ENCODE measurements around the gene SRPX. TPM values are rescaled to one million over a fixed set of nuclear protein-coding genes. Genes with fewer than 3 reads are reported as not detected.

The SRPX gene
- total RNA-seq, 1 experiment from 2014 or later = 0.23 TPM

DNA sequence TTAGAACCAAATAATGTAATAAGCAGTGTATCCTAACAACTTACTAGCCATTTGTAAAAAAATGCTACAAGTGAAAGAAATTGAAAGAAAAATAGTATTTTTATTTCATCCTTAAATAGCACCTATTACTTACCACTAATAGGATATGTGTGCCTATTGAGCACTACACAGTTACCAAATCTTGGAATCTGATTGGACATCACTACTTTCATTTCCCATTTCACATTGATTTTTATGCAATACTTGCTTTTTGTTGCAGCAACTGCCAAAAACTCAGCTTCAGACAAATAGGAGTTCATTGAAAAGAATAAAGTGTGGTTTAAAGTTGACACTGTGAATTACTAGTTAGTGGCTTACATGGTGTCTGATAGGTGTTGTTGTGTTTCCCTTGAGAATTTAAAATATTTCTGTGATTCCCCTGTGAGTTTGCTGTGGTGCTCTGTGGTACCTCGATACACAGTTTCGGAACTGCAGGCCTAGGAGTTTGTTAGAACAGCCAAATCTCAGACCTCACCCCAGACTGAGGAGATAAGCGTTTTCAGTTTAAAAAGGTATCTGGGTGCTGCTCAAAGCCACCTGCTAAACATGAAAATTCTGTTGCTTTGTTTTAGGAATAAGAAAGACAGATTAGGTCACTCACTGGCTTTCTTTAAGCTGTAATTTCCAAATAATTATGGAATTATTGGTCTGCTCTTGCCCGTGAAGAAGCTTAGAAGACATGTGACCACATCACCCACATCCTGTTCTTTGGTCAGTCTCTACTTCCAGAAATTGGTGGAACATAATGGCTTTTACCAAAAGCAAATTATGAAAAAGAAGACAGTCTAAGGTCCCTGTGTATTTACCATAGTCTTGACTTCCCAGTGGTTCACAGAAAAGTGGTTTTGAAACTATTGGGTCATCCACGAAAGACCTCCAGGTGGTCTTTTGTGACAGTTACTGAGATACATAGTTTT lies 116.5 kb downstream of the SRPX start:
- no peaks in the 10 kb centered on the region for H3K9me3 ChIP-seq (ENCODE audit: control insufficient read depth, insufficient read depth, low read depth, low read length)
- H3K4me3 ChIP-seq (ENCODE audit: low read depth in 2 of 2, low read length in 2 of 2) = no peak overlapping the region
- intact Hi-C loops (cut with micrococcal nuclease; ENCODE audit: unreplicated experiment) (no loop called here), in situ Hi-C loops (cut with HindIII; ENCODE audit: low pct_unique_long_range_greater_than_20kb, low sequenced_read_pairs) (no loop called here)
- no peaks in the 10 kb centered on the region for H3K4me1 ChIP-seq (ENCODE audit: control insufficient read depth, insufficient read depth, low read length)
- ATAC-seq = no peak
- no peaks in the 10 kb centered on the region for H3K27me3 ChIP-seq (ENCODE audit: control insufficient read depth, insufficient read depth, low read length)
- BruUV-seq (replicated peaks) = no TSS peak
- no peaks in the 10 kb centered on the region for H3K36me3 ChIP-seq (ENCODE audit: control insufficient read depth, insufficient read depth, low read length)
- POLR2A ChIA-PET = no interaction called here
- CTCF ChIA-PET = no interaction called here
- no peak overlapping the region for H3K27ac ChIP-seq (ENCODE audit: low read length)
- TF ChIP-seq TCF7L2 (IDR thresholded peaks at IDR 0.05; ENCODE audit: low read depth, low read length) = no peak
- TF ChIP-seq, protein P1, sequence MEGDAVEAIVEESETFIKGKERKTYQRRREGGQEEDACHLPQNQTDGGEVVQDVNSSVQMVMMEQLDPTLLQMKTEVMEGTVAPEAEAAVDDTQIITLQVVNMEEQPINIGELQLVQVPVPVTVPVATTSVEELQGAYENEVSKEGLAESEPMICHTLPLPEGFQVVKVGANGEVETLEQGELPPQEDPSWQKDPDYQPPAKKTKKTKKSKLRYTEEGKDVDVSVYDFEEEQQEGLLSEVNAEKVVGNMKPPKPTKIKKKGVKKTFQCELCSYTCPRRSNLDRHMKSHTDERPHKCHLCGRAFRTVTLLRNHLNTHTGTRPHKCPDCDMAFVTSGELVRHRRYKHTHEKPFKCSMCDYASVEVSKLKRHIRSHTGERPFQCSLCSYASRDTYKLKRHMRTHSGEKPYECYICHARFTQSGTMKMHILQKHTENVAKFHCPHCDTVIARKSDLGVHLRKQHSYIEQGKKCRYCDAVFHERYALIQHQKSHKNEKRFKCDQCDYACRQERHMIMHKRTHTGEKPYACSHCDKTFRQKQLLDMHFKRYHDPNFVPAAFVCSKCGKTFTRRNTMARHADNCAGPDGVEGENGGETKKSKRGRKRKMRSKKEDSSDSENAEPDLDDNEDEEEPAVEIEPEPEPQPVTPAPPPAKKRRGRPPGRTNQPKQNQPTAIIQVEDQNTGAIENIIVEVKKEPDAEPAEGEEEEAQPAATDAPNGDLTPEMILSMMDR (IDR thresholded peaks at IDR 0.05) = no peak
- TF ChIP-seq SIN3A (IDR thresholded peaks at IDR 0.05; ENCODE audit: borderline replicate concordance, insufficient read depth, low read depth, low read length) = no peak
- TF ChIP-seq, protein P2, sequence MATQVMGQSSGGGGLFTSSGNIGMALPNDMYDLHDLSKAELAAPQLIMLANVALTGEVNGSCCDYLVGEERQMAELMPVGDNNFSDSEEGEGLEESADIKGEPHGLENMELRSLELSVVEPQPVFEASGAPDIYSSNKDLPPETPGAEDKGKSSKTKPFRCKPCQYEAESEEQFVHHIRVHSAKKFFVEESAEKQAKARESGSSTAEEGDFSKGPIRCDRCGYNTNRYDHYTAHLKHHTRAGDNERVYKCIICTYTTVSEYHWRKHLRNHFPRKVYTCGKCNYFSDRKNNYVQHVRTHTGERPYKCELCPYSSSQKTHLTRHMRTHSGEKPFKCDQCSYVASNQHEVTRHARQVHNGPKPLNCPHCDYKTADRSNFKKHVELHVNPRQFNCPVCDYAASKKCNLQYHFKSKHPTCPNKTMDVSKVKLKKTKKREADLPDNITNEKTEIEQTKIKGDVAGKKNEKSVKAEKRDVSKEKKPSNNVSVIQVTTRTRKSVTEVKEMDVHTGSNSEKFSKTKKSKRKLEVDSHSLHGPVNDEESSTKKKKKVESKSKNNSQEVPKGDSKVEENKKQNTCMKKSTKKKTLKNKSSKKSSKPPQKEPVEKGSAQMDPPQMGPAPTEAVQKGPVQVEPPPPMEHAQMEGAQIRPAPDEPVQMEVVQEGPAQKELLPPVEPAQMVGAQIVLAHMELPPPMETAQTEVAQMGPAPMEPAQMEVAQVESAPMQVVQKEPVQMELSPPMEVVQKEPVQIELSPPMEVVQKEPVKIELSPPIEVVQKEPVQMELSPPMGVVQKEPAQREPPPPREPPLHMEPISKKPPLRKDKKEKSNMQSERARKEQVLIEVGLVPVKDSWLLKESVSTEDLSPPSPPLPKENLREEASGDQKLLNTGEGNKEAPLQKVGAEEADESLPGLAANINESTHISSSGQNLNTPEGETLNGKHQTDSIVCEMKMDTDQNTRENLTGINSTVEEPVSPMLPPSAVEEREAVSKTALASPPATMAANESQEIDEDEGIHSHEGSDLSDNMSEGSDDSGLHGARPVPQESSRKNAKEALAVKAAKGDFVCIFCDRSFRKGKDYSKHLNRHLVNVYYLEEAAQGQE (IDR thresholded peaks at IDR 0.05; ENCODE audit: insufficient read depth in 1 of 2, low read depth in 2 of 2, low read length in 1 of 2) = no peak
- no peak for TF ChIP-seq POLR2AphosphoS5 (IDR thresholded peaks at IDR 0.05; ENCODE audit: low read depth, low read length)
- DNase-seq (ENCODE audit: low read depth, low spot score) = no peak

- POLR2A ChIA-PET = no interaction called here
- BruUV-seq (replicated peaks) = no TSS peak
- in situ Hi-C loops (cut with HindIII; ENCODE audit: low pct_unique_long_range_greater_than_20kb, low sequenced_read_pairs) = no loop called here
- Histone ChIP-seq H3K27me3 (ENCODE audit: control insufficient read depth, insufficient read depth, low read length) (no peaks in the 10 kb centered on the region), H3K9me3 (ENCODE audit: control insufficient read depth, insufficient read depth, low read depth, low read length) (no peaks in the 10 kb centered on the region), H3K4me3 (ENCODE audit: low read depth in 2 of 2, low read length in 2 of 2) (no peak overlapping the region), H3K27ac (ENCODE audit: low read length) (no peak overlapping the region), H3K36me3 (ENCODE audit: control insufficient read depth, insufficient read depth, low read length) (no peaks in the 10 kb centered on the region), H3K4me1 (ENCODE audit: control insufficient read depth, insufficient read depth, low read length) (no peaks in the 10 kb centered on the region)
- TF ChIP-seq POLR2AphosphoS5 (IDR thresholded peaks at IDR 0.05; ENCODE audit: low read depth, low read length) = no peak
- TF ChIP-seq TCF7L2 (IDR thresholded peaks at IDR 0.05; ENCODE audit: low read depth, low read length) = no peak
- TF ChIP-seq, protein P2 (IDR thresholded peaks at IDR 0.05; ENCODE audit: insufficient read depth in 1 of 2, low read depth in 2 of 2, low read length in 1 of 2) = no peak
- TF ChIP-seq, protein P1 (IDR thresholded peaks at IDR 0.05) = no peak
- TF ChIP-seq SIN3A (IDR thresholded peaks at IDR 0.05; ENCODE audit: borderline replicate concordance, insufficient read depth, low read depth, low read length) = no peak
- ATAC-seq (no peak), DNase-seq (ENCODE audit: low read depth, low spot score) (no peak)
- CTCF ChIA-PET = no interaction called here
- intact Hi-C loops (cut with micrococcal nuclease; ENCODE audit: unreplicated experiment) = no loop called here
Observed at GRCh38 chrX:38102875-38103274, 117.8 kb downstream of the SRPX start.
